ENCODE results near the gene OR52E5.

- TF ChIP-seq CTCF (conservative IDR thresholded peaks at IDR 0.05): no peak
- TF ChIP-seq ZFX (IDR thresholded peaks at IDR 0.05): no peak
Observed at GRCh38 chr11:5880329-5880728, 12.7 kb upstream of the OR52E5 start, which contains the start of gene OR52E4.

Measured in C4-2B (cell line).